Inflammatory macrophage (primary cell): ENCODE results near the gene C17orf67.
A peak's percentile ranks its signal among the peaks of the same experiment; 100 is the strongest.

Experiments
- DNase-seq, 2 donors: peaks; one replicate each; pipeline ENCODE4 v3.0.0-alpha.2; 2020 to 2022

Gene C17orf67

GRCh38 chr17:56833057-56833808, 487 bp downstream of the C17orf67 start:
- DNase-seq: peak; percentile 46 to 74

- DNase-seq: no peak
These were observed 1.3 kb downstream of the C17orf67 start for GRCh38 chr17:56832446-56832845.

DNA sequence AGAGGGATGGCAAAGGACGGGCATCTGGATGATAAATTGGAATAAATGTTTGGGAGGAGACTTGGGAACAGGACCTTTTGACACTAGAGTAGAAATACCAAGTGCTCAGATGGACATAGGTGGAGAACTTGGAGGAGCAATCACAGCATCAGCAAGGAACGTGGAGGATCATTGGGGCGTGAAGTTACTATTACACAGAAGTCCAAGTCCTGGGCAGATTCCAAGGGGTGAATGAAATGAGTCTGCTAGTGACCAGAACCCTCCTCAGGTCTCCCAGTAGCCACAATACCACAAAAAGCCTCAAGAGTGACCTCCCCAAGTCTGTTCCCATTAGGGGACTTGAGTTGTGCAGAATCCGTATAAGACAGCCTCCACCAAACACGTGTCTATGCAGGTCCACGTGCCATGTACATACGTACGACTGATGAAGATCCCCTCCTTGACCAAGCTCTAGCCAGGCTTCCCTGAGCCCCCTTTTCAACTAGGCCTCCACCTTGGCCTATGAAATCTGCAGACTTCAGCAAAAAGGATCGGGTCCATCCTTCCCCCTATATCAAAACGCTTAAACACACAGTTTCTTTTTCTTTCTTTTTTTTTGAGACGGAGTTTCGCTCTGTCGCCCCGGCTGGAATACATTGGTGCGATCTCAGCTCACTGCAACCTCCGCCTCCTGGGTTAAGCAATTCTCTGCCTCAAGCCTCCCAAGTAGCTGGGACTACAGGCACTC, 2.2 kb downstream of the C17orf67 start:
- no peak for DNase-seq

GRCh38 chr17:56830726-56831368, 2.9 kb downstream of the C17orf67 start:
- DNase-seq: no peak

- DNase-seq: no peak
These were observed 6.9 kb downstream of the C17orf67 start for GRCh38 chr17:56826611-56827414.

GRCh38 chr17:56824503-56824902, 9.2 kb downstream of the C17orf67 start:
- no peak for DNase-seq

DNA sequence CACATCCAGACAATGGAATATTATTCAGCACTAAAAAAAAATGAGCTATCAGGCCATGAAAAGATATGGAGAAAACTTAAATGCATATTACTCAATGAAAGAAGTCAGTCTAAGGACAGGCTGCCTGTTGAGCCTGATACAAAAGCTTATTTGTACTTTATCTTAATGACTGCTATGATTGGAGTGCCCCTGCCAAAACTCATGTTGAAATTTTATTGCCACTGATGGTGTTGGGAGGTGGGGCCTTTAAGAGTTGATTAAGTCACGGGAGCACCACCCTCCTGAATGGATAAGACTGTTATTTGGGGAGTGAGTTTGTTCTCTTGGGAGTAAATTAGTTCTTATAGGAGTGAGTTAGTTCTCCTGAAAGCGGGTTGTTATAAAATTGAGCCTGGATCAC, 9.9 kb downstream of the C17orf67 start:
- no peak for DNase-seq

- no peak for DNase-seq
These were observed 11.0 kb downstream of the C17orf67 start for GRCh38 chr17:56822725-56823124.

GRCh38 chr17:56821847-56822534, 11.7 kb downstream of the C17orf67 start:
- DNase-seq: no peak

GRCh38 chr17:56820207-56820606, 13.5 kb downstream of the C17orf67 start:
- DNase-seq: no peak

DNA sequence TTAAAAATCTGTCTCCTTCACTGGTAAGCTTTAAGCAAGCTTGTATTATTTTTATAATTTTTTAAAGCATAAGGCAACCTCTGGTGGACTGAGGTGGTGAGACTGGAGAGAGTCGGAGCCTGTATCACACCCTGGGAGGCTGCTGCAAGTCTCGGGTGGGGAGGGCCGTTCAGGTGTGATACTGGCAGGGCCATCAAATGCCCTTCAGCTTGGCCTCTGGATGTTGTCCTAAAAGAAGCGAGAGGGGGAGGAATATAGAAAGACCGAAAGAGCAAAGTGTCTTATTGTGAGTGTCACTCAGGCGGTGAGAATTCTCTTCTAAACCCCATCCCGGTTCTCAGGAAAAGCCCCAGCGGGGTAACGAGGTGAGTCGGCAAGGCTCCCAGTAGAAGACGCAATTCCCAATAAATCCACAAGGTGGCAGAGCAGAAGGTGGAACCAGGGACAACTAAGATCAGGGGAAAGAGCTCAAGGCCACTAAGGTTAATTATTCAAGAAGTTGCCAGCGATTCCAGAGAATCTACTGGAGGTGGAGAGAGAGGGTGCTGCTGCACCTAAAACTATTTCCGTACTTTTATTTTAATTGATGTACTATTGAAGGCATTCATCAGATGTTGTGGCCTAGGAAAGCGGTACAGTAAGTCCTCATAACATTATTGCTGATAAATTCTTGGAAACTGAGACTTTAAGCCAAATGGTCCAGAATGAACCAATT, 14.1 kb downstream of the C17orf67 start:
- DNase-seq: peak; percentile 70 to 71

GRCh38 chr17:56819030-56819429, 14.7 kb downstream of the C17orf67 start:
- no peak for DNase-seq

GRCh38 chr17:56817066-56817465, 16.7 kb downstream of the C17orf67 start:
- DNase-seq: no peak

DNA sequence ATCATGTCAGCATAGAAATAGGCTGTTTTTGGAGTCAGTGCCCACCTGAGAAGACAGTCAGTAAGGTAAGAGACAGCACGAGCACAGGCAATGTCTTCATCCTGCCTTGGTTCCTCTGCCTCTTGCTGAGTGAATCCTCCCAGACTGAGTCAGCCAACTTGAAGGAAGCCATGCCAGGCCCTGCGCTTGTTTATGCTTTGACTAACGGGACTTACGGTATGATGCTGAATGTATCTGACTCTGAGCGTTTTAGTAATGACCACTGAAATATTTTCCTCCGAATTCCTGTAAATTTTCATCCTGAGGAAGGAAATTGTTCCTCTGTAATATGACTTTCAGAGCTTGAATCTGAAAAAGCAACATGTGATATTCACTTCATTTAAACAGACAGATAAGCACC, 18.0 kb downstream of the C17orf67 start:
- no peak for DNase-seq

DNA sequence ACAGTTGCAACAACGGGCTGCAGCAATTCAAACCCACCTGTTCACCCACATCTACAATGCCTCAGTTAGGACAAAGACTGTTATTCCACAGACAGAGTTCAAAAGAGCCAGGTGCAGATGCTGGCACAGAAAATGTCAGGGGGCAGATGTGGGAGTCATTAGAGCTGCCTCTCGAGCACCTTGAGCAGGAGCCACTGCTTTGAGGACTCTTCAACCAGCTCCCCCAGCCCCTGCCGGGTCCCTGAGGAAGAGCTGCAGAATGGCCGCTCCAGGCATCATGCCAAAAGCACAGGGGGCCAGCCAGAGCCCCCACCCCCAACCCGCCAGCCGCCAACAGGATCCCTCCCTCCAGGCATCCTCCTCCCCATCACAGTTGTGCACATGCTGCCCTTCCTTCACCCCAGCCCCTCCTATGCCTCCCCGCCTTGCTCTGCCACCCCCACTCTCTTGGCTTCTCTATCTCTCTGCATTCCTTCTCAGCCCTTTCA, 20.8 kb downstream of the C17orf67 start:
- DNase-seq: no peak

- DNase-seq: no peak
These were observed 22.6 kb downstream of the C17orf67 start for GRCh38 chr17:56810891-56811775.

DNA sequence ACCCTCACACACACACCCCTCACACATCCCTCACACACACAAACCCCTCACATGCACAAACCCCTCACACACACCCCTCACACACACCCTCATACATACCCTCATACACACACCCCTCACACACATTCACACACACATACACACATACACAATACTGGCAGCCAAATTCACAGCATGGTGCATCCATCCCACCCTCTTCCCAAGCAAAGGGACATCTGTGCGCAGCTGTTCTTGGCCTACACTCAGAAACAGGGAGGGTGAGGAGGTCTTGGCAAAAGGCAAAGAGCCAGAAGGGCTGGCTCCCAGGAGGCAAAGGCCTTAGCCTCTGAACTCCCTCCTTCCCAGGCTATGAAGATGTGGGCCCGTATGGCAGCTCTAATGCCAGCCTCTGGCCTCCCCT, 23.4 kb downstream of the C17orf67 start:
- no peak for DNase-seq

DNA sequence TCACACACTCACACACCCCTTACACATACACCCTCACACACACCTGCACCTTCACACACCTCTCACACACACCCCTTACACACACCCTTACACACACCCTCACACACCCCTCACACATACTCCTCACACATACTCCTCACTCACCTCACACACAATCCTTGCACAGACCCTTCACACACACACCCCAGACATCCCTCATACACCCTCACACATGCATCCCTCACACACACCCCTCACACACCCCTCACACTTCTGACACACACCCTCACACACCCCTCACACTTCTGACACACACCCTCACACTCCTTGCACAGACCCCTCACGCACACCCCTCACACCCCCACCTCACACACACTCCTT, 23.9 kb downstream of the C17orf67 start:
- no peak for DNase-seq

- no peak for DNase-seq
These were observed 24.5 kb downstream of the C17orf67 start for GRCh38 chr17:56809106-56809819.

DNA sequence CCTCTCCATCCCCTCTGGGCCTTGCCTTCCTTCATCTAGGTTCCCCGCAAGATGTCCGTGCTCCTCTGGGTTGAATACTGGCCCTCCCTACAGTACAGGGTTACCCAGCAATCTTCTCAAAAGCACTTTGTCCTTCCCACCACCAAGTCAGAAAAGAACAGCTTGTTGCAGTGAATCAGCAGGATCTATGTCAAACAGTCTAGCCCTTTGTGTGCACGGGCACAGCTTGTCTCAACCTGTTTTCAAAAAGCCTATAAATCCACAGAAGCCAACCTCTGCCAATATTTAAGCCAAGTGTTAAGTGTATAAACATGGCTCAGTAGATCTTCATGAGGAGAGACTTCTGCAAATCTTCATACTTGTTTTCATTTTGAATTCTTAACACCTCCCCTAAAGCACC, 25.2 kb downstream of the C17orf67 start:
- DNase-seq: no peak
